H9 (cell line): Measurements from ENCODE around the gene MAPK13. TPM values are rescaled to one million over a fixed set of nuclear protein-coding genes. Genes with fewer than 3 reads are reported as not detected.

ENCODE experiments used
- DNase-seq: peaks from one replicate; pipeline ENCODE4 v3.0.0-alpha.2; 2017
- H2AFZ ChIP-seq: one replicate; pipeline ENCODE4 v1.6.1; 2013; ENCODE audit warnings: mild to moderate bottlenecking, low read length, control low read depth, moderate library complexity
- H2AK5ac ChIP-seq: 2 replicates; pipeline ENCODE4 v1.6.1; 2013; ENCODE audit warnings: low read length, control low read depth, mixed read lengths; ENCODE audit not compliant: insufficient read length
- H2BK120ac ChIP-seq: one replicate; pipeline ENCODE4 v1.6.1; 2013; ENCODE audit warnings: low read depth, mild to moderate bottlenecking, low read length, control low read depth, inconsistent platforms; ENCODE audit not compliant: poor library complexity, severe bottlenecking
- H2BK12ac ChIP-seq: 2 replicates; pipeline ENCODE4 v1.6.1; 2013; ENCODE audit warnings: low read length, control low read depth, mixed read lengths, low read depth; ENCODE audit not compliant: insufficient read length
- H2BK15ac ChIP-seq: 2 replicates; pipeline ENCODE4 v1.6.1; 2013; ENCODE audit warnings: low read depth, low read length, control low read depth
- H2BK20ac ChIP-seq: one replicate; pipeline ENCODE4 v1.6.1; 2013; ENCODE audit warnings: low read depth, mild to moderate bottlenecking, low read length, control low read depth, inconsistent platforms; ENCODE audit not compliant: poor library complexity, severe bottlenecking
- H2BK5ac ChIP-seq: 2 replicates; pipeline ENCODE4 v1.6.1; 2013; ENCODE audit warnings: low read length, control low read depth, mixed read lengths; ENCODE audit not compliant: insufficient read length
- H3K14ac ChIP-seq: 2 replicates; pipeline ENCODE4 v1.6.1; 2013; ENCODE audit warnings: low read length, control low read depth; ENCODE audit not compliant: insufficient read depth
- H3K18ac ChIP-seq: 2 replicates; pipeline ENCODE4 v1.6.1; 2013; ENCODE audit warnings: low read depth, mild to moderate bottlenecking, mixed read lengths, low read length, control low read depth; ENCODE audit not compliant: insufficient read length
- H3K23ac ChIP-seq: 2 replicates; pipeline ENCODE4 v1.6.1; 2013; ENCODE audit warnings: low read length, control low read depth, mixed read lengths, low read depth; ENCODE audit not compliant: insufficient read length
- H3K23me2 ChIP-seq: 2 replicates; pipeline ENCODE4 v1.6.1; 2013; ENCODE audit warnings: low read depth, mild to moderate bottlenecking, mixed read lengths, low read length, control low read depth; ENCODE audit not compliant: insufficient read length, poor library complexity, severe bottlenecking
- H3K27ac ChIP-seq: 2 replicates; pipeline ENCODE4 v1.5.1; 2013; ENCODE audit warnings: low read length, control low read depth, mixed read lengths, low read depth; ENCODE audit not compliant: insufficient read length
- H3K27me3 ChIP-seq: 2 replicates; pipeline ENCODE4 v1.6.1; 2013; ENCODE audit warnings: low read length, control low read depth, inconsistent platforms; ENCODE audit not compliant: insufficient read depth
- H3K4ac ChIP-seq: 2 replicates; pipeline ENCODE4 v1.6.1; 2013; ENCODE audit warnings: low read depth, mild to moderate bottlenecking, control low read depth, inconsistent platforms, low read length, moderate library complexity
- H3K4me1 ChIP-seq: 2 replicates; pipeline ENCODE4 v1.6.1; 2013; ENCODE audit warnings: low read length, control low read depth, inconsistent platforms; ENCODE audit not compliant: insufficient read depth
- H3K4me2 ChIP-seq: 2 replicates; pipeline ENCODE4 v1.6.1; 2013; ENCODE audit warnings: low read length, control low read depth, mixed read lengths; ENCODE audit not compliant: insufficient read length, insufficient read depth
- H3K56ac ChIP-seq: 2 replicates; pipeline ENCODE4 v1.6.1; 2013; ENCODE audit warnings: low read depth, mild to moderate bottlenecking, mixed read lengths, low read length, control low read depth; ENCODE audit not compliant: insufficient read length
- H3K79me1 ChIP-seq: 2 replicates; pipeline ENCODE4 v1.6.1; 2013; ENCODE audit warnings: low read depth, mild to moderate bottlenecking, moderate library complexity, low read length, control low read depth, inconsistent platforms; ENCODE audit not compliant: insufficient read depth, poor library complexity, severe bottlenecking
- H3K79me2 ChIP-seq: 2 replicates; pipeline ENCODE4 v1.6.1; 2013; ENCODE audit warnings: low read length, control low read depth, inconsistent platforms; ENCODE audit not compliant: insufficient read depth
- H3K9ac ChIP-seq: 2 replicates; pipeline ENCODE4 v1.6.1; 2013; ENCODE audit warnings: low read length, control low read depth, mixed read lengths; ENCODE audit not compliant: insufficient read length; ENCODE audit errors: extremely low read depth
- H3K9me3 ChIP-seq: one replicate; pipeline ENCODE4 v1.6.1; 2013; ENCODE audit warnings: low read depth, low read length, inconsistent platforms; ENCODE audit not compliant: control insufficient read depth
- H3T11ph ChIP-seq: one replicate; pipeline ENCODE4 v1.6.1; 2013; ENCODE audit warnings: mild to moderate bottlenecking, low read length, control low read depth, inconsistent platforms
- H4K20me1 ChIP-seq: one replicate; pipeline ENCODE4 v1.6.1; 2013; ENCODE audit not compliant: control insufficient read depth, insufficient read length, insufficient read depth
- H4K5ac ChIP-seq: 2 replicates; pipeline ENCODE4 v1.6.1; 2013; ENCODE audit warnings: low read depth, mild to moderate bottlenecking, mixed read lengths, low read length, control low read depth; ENCODE audit not compliant: insufficient read length
- H4K8ac ChIP-seq: replicated peaks from 2 replicates; pipeline ENCODE4 v1.6.1; 2013; ENCODE audit warnings: low read length, control low read depth, mixed read lengths, low read depth; ENCODE audit not compliant: insufficient read length
- H4K91ac ChIP-seq: 2 replicates; pipeline ENCODE4 v1.6.1; 2013; ENCODE audit warnings: low read depth, mild to moderate bottlenecking, moderate library complexity, mixed read lengths, low read length, control low read depth; ENCODE audit not compliant: insufficient read length
- H3K27ac Mint-ChIP-seq, 3 experiments: 2 replicates in 2 of 3; 3 replicates in 1 of 3; pipeline ENCODE4 v1.8.0; 2020 to 2021; ENCODE audit warnings: mixed read lengths in 3 of 3, mild to moderate bottlenecking in 1 of 3, moderate library complexity in 1 of 3
- H3K27me3 Mint-ChIP-seq: 2 replicates; pipeline ENCODE4 v1.8.0; 2021; ENCODE audit warnings: low read depth, mild to moderate bottlenecking, moderate library complexity, mixed read lengths
- H3K36me3 Mint-ChIP-seq, 3 experiments: 2 replicates in 2 of 3; 3 replicates in 1 of 3; pipeline ENCODE4 v1.8.0; 2020 to 2021; ENCODE audit warnings: low read depth in 3 of 3, mixed read lengths in 3 of 3; ENCODE audit not compliant: insufficient read depth in 1 of 3
- H3K4me1 Mint-ChIP-seq, 2 experiments: 2 replicates each; pipeline ENCODE4 v1.8.0; 2020; ENCODE audit warnings: mixed read lengths in 2 of 2
- H3K4me3 Mint-ChIP-seq, 2 experiments: 2 replicates in 1 of 2; 3 replicates in 1 of 2; pipeline ENCODE4 v1.8.0; 2020 to 2021; ENCODE audit warnings: mild to moderate bottlenecking in 2 of 2, mixed read lengths in 2 of 2, moderate library complexity in 1 of 2
- H3K9me3 Mint-ChIP-seq, 2 experiments: 2 replicates in 1 of 2; 3 replicates in 1 of 2; pipeline ENCODE4 v1.8.0; 2020; ENCODE audit warnings: mild to moderate bottlenecking in 2 of 2, mixed read lengths in 2 of 2, moderate library complexity in 1 of 2
- CTCF ChIP-seq: fragments of 200-600 bp; sonication (generic); conservative IDR thresholded peaks from 3 replicates; pipeline ENCODE4 v1.8.0; 2021; ENCODE audit warnings: antibody characterized with exemption, mild to moderate bottlenecking
- total RNA-seq: library from RNA; stranded (reverse); gene quantifications from 2 replicates; pipeline ENCODE4 v1.2.1, GENCODE V29; 2021

The MAPK13 gene
- total RNA-seq, 1 experiment from 2014 or later = 18.9 TPM

GRCh38 chr6:36178544-36178943 lies 48.2 kb downstream of the MAPK13 start:
- H4K91ac ChIP-seq = no peak overlapping the region
- no peak overlapping the region for H3K27ac ChIP-seq
- TF ChIP-seq CTCF = no peak
- no peak overlapping the region for H4K8ac ChIP-seq
- no peak overlapping the region for H4K5ac ChIP-seq
- no peak for DNase-seq
- no peaks in the 10 kb centered on the region for H3K23me2 ChIP-seq
- Mint-ChIP-seq H3K4me3 (no peak overlapping the region), H3K9me3 (peaks cover 13 to 21% of the 10 kb centered on the region in 2 experiments), H3K27me3 (no peaks in the 10 kb centered on the region; the same call in 1 of the 2 replicates), H3K27ac (no peak overlapping the region), H3K4me1 (peaks cover 0 to 4% of the 10 kb centered on the region in 2 experiments; a peak in 1 of 4 replicates), H3K36me3 (peaks cover 0 to 24% (median 12%) of the 10 kb centered on the region in 3 experiments; a peak in 6 of 7 replicates)
- H2AK5ac ChIP-seq = no peak overlapping the region
- no peak overlapping the region for H2AFZ ChIP-seq
- no peak overlapping the region for H3K14ac ChIP-seq
- no peak overlapping the region for H2BK5ac ChIP-seq
- H3K79me2 ChIP-seq = no peaks in the 10 kb centered on the region
- H3K4me2 ChIP-seq = no peak overlapping the region
- H4K20me1 ChIP-seq = no peaks in the 10 kb centered on the region
- no peaks in the 10 kb centered on the region for H3K4me1 ChIP-seq
- no peak overlapping the region for H3T11ph ChIP-seq
- no peaks in the 10 kb centered on the region for H3K9me3 ChIP-seq
- H3K4ac ChIP-seq = no peak overlapping the region
- no peak overlapping the region for H2BK20ac ChIP-seq
- no peak overlapping the region for H2BK12ac ChIP-seq
- no peak overlapping the region for H2BK120ac ChIP-seq
- H2BK15ac ChIP-seq = no peak overlapping the region
- no peak overlapping the region for H3K23ac ChIP-seq
- no peak overlapping the region for H3K56ac ChIP-seq
- no peaks in the 10 kb centered on the region for H3K27me3 ChIP-seq
- no peak overlapping the region for H3K9ac ChIP-seq
- no peaks in the 10 kb centered on the region for H3K79me1 ChIP-seq
- H3K18ac ChIP-seq = no peak overlapping the region
